22Rv1 (cell line): ENCODE data around the gene IPCEF1.

ENCODE experiments used
- CTCF ChIP-seq: fragments of 450-650 bp; IDR thresholded peaks from 2 replicates; pipeline ENCODE4 v1.5.1; 2017; ENCODE audit warnings: mild to moderate bottlenecking
- ZFX ChIP-seq: fragments of 450-650 bp; IDR thresholded peaks from 2 replicates; pipeline ENCODE4 v1.6.1; 2017; ENCODE audit warnings: antibody characterized with exemption, borderline replicate concordance

GRCh38 chr6:154274168-154274567, 82.4 kb downstream of the IPCEF1 start:
- TF ChIP-seq CTCF (no peak), ZFX (no peak)
